NT2/D1 (cell line): ENCODE measurements around the gene SLC9A9.

Source experiments
- DNase-seq: peaks from one replicate; pipeline ENCODE4 v3.0.0-alpha.2; 2011; ENCODE audit warnings: low read depth, low spot score
- H3K27me3 ChIP-seq: 2 replicates; pipeline ENCODE4 v1.6.0; 2011; ENCODE audit warnings: mild to moderate bottlenecking; ENCODE audit not compliant: insufficient read length, insufficient read depth
- H3K36me3 ChIP-seq: 2 replicates; pipeline ENCODE4 v1.6.1; 2011; ENCODE audit warnings: mild to moderate bottlenecking, low read length, mixed read lengths; ENCODE audit not compliant: insufficient read depth, insufficient read length
- H3K4me1 ChIP-seq: 2 replicates; pipeline ENCODE4 v1.5.1; 2011; ENCODE audit not compliant: insufficient read depth, insufficient read length
- H3K4me3 ChIP-seq: 2 replicates; pipeline ENCODE4 v1.5.1; 2011; ENCODE audit warnings: low read depth; ENCODE audit not compliant: insufficient read length
- H3K9ac ChIP-seq: 2 replicates; pipeline ENCODE4 v1.6.0; 2011; ENCODE audit warnings: low read depth; ENCODE audit not compliant: insufficient read length
- H3K9me3 ChIP-seq: 2 replicates; pipeline ENCODE4 v1.5.1; 2011; ENCODE audit warnings: mild to moderate bottlenecking, low read length; ENCODE audit not compliant: insufficient read depth
- SUZ12 ChIP-seq: IDR thresholded peaks from 2 replicates; pipeline ENCODE4 v1.6.1; 2011; ENCODE audit not compliant: insufficient read length, insufficient read depth; ENCODE audit errors: extremely low read depth
- YY1 ChIP-seq: IDR thresholded peaks from 2 replicates; pipeline ENCODE4 v1.6.1; 2011; ENCODE audit not compliant: insufficient read length, insufficient read depth
- ZNF274 ChIP-seq: IDR thresholded peaks from 2 replicates; pipeline ENCODE4 v1.6.1; 2011; ENCODE audit warnings: mild to moderate bottlenecking, low read depth, low read length

SLC9A9 gene

DNA sequence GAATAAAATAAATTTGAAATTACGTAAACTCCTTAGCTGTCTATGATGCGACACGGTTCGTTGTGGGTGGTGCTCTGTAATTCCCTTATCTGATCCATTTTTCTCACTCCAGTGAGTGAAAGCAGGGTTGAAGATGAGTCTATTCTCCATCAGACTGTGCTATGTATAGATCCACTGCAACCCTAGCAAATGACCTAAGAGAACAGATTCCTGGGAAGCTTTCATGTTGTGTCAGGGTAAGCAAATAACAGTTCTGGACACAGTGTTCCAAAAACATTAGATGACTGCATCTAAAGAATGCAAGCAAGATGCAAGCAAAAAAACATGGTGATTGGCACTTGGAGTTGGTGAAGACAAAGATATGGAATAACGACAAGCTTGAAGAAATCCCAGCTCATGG, 239.3 kb downstream of the SLC9A9 start:
- no peak for TF ChIP-seq ZNF274
- no peak overlapping the region for H3K4me3 ChIP-seq
- H3K9ac ChIP-seq: no peak overlapping the region
- no peaks in the 10 kb centered on the region for H3K27me3 ChIP-seq
- no peak for DNase-seq
- H3K9me3 ChIP-seq: no peaks in the 10 kb centered on the region
- H3K36me3 ChIP-seq: no peaks in the 10 kb centered on the region
- no peaks in the 10 kb centered on the region for H3K4me1 ChIP-seq

DNA sequence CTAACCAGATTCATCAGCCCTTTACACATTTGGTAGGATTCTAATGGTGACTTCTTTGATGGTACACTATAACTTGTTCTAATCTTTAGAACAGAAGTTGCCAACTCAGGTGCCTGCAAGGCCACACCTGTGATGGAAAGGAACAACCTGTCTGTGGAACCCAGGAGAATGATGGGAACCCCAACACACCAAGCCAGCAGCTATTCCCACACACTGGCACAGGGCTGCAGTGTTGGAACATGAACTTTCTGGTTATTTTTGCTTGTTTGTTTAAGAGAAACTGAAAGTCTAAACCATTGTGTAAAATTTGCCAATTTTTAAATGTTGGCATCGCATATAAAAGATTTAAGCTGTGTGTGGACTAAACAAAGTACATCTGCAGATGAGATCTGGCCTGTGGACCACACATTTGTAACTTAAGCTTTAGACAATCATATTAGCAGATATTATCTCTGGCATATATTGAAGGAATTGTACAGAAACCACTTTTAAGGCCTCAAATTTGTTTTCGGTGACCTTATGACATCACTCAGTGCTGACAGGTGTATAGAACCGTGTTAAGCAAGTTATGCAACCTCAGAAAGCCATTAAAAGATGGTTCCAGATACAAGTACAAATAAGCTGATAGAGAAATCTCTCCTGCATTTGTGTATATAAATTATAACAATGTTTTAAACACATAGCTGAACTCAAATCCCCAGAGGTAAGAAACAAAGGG, 242.9 kb downstream of the SLC9A9 start:
- TF ChIP-seq ZNF274 (no peak), YY1 (no peak), SUZ12 (no peak)
- H3K9me3 ChIP-seq: no peaks in the 10 kb centered on the region
- no peaks in the 10 kb centered on the region for H3K36me3 ChIP-seq
- no peaks in the 10 kb centered on the region for H3K4me1 ChIP-seq
- no peaks in the 10 kb centered on the region for H3K27me3 ChIP-seq
- H3K4me3 ChIP-seq: no peak overlapping the region
- no peak for DNase-seq
- H3K9ac ChIP-seq: no peak overlapping the region

DNA sequence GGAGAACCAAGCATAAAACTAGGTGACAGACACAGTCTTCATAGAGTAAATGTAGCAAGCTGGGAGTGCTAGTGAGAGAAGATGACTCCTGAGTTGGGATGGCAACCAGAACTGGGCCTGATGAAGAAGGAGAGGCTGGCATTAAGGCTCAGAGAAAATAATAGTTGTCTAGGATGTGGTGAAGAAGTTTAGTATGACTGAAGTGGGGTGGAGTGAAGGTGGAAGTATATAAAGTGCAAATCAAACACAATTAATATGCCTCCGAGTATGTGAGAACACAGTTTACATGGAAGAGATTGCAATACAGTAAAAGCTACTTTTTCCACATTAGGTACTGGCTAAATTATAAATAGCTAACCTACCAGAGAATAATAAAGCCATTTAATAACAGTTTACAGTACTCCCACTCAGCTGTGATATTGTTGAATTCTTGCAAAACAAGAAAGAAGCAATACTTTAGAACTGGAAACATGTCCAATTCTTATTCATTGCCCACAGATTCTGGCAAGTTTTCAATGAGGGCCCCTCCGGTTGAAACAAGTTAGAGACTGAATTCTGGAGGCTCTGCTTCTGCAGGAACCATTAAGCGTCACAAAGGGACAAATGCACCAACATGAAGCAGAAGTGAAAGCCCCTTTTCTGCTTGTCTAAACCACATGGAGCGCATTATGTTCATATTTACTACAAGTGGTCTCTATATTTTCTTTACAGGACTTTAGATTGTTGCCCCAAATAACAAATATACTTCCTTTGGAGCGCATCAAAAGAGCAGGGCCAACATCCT, 243.7 kb downstream of the SLC9A9 start:
- no peak for DNase-seq
- H3K36me3 ChIP-seq: no peaks in the 10 kb centered on the region
- H3K27me3 ChIP-seq: no peaks in the 10 kb centered on the region
- no peak overlapping the region for H3K9ac ChIP-seq
- no peak for TF ChIP-seq ZNF274
- no peak for TF ChIP-seq YY1
- no peak for TF ChIP-seq SUZ12
- no peaks in the 10 kb centered on the region for H3K4me1 ChIP-seq
- no peak overlapping the region for H3K4me3 ChIP-seq
- no peaks in the 10 kb centered on the region for H3K9me3 ChIP-seq

DNA sequence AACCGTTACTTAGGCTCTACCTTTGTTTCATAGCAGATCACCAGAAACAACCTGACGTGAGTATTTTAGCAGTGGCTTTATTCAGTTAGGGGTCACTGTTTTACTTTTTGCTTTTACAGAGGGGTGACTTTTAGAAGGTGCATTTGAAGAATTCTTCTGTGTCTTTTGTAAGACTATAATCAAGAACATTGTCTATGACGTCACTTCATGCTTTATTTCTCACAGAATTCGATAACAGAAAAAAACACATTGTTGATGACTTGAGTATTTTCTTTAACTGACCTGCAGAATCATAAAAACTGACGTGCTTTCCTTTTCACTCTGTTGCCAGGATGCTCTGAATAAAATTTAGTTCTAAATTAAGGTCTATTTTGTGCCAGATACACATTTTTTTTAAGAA, 244.5 kb downstream of the SLC9A9 start:
- TF ChIP-seq YY1: no peak
- no peak for TF ChIP-seq SUZ12
- no peak for TF ChIP-seq ZNF274
- no peak overlapping the region for H3K9ac ChIP-seq
- DNase-seq: no peak
- no peaks in the 10 kb centered on the region for H3K4me1 ChIP-seq
- H3K36me3 ChIP-seq: no peaks in the 10 kb centered on the region
- H3K9me3 ChIP-seq: no peaks in the 10 kb centered on the region
- H3K27me3 ChIP-seq: no peaks in the 10 kb centered on the region
- no peak overlapping the region for H3K4me3 ChIP-seq

DNA sequence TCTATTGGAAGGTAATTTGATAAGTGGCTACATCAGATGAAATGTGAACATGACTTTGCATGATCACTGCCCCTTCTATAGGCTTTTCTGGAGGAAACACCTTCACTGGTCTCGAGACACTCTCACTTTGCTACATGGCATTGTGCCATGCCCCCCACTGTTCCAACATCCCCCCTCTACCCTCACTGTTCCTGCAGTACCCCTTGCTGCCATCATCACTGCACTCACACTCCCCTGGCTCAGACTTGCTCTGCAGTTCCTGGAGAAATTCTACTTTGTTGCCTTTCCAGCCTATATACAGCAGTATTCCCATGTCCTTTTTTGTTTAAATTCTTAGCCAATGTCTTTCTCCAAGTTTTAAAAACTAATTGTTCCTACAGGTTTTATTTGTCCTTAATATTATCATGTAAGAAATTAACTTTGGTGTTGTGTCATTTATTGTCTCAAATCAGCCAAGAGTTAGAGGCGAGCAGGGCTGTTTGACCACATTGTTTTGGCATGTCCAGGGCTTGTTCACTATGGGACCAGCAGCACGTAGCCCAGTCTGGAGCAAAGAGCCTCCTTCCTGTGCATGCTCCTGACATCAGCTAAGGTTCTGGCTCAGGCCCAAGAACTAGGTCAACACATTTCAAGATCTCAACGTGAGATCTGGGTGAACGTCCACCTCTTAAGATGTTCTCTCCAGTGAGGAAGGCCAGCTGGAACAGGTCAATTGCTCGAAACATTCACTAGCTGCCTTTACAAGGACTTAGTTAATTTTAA, 246.4 kb downstream of the SLC9A9 start:
- no peaks in the 10 kb centered on the region for H3K4me1 ChIP-seq
- TF ChIP-seq SUZ12 (no peak), YY1 (no peak)
- DNase-seq: no peak
- H3K4me3 ChIP-seq: no peak overlapping the region
- H3K9ac ChIP-seq: no peak overlapping the region
- no peaks in the 10 kb centered on the region for H3K9me3 ChIP-seq
- H3K36me3 ChIP-seq: no peaks in the 10 kb centered on the region
- H3K27me3 ChIP-seq: no peaks in the 10 kb centered on the region

DNA sequence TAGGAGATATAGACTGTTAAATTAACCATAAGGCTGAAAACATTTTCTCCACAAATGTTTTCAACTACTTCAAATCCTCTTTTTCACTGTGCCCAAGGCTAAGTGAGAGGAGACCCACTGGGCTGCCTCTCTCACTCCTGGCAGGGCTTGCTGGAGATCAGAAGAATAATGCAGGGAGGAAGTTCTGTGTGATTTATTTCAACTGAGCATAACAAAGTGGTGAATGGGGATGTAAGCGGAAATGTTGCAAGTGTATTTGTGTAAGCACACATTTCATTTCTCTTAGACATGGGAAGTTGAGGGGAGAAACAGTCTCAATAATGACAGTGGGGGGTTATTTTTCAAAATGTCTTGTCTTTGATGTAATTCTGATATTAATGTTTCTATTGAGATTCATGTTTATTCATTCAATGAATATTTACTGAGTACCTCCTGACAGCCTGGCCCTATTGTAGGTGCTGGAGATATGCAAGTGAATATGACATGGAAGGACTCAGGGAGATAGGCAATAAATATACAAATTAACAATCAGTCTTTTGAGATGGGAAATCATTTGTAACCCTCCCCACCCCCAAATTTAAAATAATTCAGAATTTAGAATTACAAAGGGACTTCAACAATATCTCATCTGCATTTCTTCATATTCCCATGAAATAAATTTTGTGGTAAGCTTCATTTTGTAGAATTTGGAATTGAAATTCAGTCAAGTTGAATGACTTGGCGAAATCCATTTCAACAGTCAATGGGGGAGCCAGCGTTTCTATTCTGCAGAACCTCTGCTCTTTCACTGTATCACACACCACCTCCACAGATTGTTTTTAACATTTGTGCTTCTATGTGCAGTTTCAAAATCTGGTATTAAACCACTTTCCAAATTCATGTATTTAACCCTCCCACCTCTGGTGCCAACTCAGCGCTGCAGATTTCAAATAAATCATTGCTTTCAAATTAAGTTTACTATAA, 247.2 kb downstream of the SLC9A9 start:
- TF ChIP-seq YY1 (no peak), SUZ12 (no peak), ZNF274 (no peak)
- Histone ChIP-seq H3K36me3 (no peaks in the 10 kb centered on the region), H3K9me3 (no peaks in the 10 kb centered on the region), H3K9ac (no peak overlapping the region), H3K4me3 (no peak overlapping the region), H3K27me3 (no peaks in the 10 kb centered on the region), H3K4me1 (no peaks in the 10 kb centered on the region)
- no peak for DNase-seq
